SU-DHL-6 (cell line): ENCODE results near the gene MUCL3.
"Not testable (repeated sequence)": the region's sequence is repeated elsewhere in the genome, so short reads cannot be mapped to it uniquely, and the experiment has no call there.

ENCODE experiments used
- CTCF ChIP-seq: fragments of 200-600 bp; sonication (generic); IDR thresholded peaks from one replicate; pipeline ENCODE4 v1.5.1; 2017; ENCODE audit warnings: antibody characterized with exemption, mild to moderate bottlenecking, low read length, moderate library complexity; ENCODE audit not compliant: insufficient read depth, poor library complexity, severe bottlenecking
- EZH2phosphoT487 ChIP-seq: fragments of 200-600 bp; sonication (generic), shearing (Covaris generic); conservative IDR thresholded peaks from 2 replicates; pipeline ENCODE4 v1.6.1; 2018; ENCODE audit warnings: mild to moderate bottlenecking, antibody characterized with exemption, low read length, moderate library complexity, mixed read lengths

GRCh38 chr6:30910473-30910872, 30.3 kb upstream of the MUCL3 start:
- TF ChIP-seq CTCF, EZH2phosphoT487: not testable (repeated sequence)
